SK-N-MC (cell line): ENCODE measurements around the gene ZC3H11A.

Experiments
- EZH2 ChIP-seq: fragments of 200-600 bp; sonication (generic); IDR thresholded peaks from one replicate; pipeline ENCODE4 v1.6.1; 2017; ENCODE audit warnings: antibody characterized with exemption
- FOXP2 ChIP-seq: optimal IDR thresholded peaks from 2 replicates; pipeline ENCODE3; 2011; ENCODE audit warnings: mild to moderate bottlenecking, moderate library complexity; ENCODE audit not compliant: insufficient read depth; ENCODE audit errors: extremely low read length, control extremely low read depth
- POLR2AphosphoS5 ChIP-seq: IDR thresholded peaks from 2 replicates; pipeline ENCODE4 v1.6.1; 2012; ENCODE audit warnings: mild to moderate bottlenecking, low read depth, low read length, borderline replicate concordance

DNA sequence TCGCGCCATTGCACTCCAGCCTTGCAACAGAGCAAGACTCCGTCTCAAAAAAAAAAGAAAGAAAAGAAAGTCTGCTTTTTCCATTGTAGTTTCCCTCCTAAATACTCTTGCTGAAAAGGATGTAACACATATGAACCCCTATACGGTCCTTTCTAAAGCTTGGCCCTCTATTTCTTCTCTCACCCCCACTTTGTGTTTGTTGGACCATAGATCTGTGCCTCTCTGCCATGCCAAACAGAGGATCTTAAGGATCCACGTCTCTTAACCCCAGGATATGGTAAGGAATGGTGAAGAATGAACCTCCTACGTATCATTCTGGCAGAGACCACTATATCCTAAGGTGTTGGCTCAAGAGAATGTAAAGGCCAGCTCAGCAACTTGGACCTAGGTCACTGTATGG is 49.1 kb upstream of the ZC3H11A start:
- TF ChIP-seq EZH2 (no peak), POLR2AphosphoS5 (no peak), FOXP2 (no peak)
